SH-SY5Y (cell line): ENCODE measurements around the gene SPOCK2.

Experiments used
- GATA2 ChIP-seq: IDR thresholded peaks from 2 replicates; pipeline ENCODE4 v1.6.1; 2011; ENCODE audit warnings: mild to moderate bottlenecking, low read depth, low read length
- GATA3 ChIP-seq: IDR thresholded peaks from 2 replicates; pipeline ENCODE4 v1.6.1; 2011; ENCODE audit warnings: low read depth, mild to moderate bottlenecking, low read length, moderate library complexity

DNA sequence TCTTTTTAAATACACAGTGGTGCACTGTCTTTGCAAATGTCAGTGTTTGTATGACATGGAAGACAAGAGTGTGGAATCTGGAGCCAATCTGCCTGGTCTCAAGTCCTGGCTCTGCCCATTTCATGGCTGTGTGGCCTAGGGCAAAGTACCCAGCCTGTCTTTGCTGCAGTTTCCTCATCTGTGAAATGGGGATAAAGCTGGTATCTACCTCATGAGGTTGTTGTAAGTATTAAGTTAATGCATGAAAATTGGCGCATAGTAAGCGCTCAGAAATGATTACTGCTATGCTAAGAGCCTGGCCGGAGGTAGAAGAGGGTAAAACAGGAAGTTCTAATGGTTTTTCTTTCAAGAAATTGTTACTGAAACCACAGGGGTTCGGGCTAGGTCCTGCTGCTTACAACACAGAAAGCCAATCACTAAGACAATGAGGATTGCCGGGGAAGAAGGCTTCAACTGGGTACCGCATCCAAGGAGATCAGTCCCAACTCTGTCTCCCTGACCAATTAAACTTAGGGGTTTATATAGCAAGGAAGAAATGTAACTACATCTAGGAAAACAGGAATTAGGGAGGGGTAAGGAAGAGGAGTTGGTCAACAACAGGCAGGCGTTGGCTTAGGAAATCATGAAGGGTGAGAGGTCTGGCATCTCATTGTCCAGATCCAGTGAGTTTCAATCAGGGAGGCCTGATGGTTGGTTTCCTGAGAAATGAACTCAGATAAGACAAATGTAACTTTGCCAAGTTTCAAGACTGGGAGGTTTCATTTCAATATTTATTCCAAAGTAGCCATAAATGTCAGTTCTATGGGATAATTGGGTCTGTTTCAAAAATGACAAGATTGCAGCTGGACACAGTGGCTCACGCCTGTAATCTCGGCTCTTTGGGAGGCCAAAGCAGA is 67.2 kb downstream of the SPOCK2 start:
- no peak for TF ChIP-seq GATA3
- no peak for TF ChIP-seq GATA2
